ENCODE results near the gene SRPK2. TPM values are rescaled to one million over a fixed set of nuclear protein-coding genes. Genes with fewer than 3 reads are reported as not detected.
"Not testable (repeated sequence)": the region's sequence is repeated elsewhere in the genome, so short reads cannot be mapped to it uniquely, and the experiment has no call there.

The SRPK2 gene
- total RNA-seq, 1 experiment from 2014 or later: 27.6 TPM

GRCh38 chr7:105387508-105388355 is 989 bp downstream of the SRPK2 start:
- DNase-seq (ENCODE audit: low read depth): peak; percentile 55
- in situ Hi-C loops (cut with HindIII; ENCODE audit: low pct_unique_long_range_greater_than_20kb, low sequenced_read_pairs): no loop called here

- in situ Hi-C loops (cut with HindIII; ENCODE audit: low pct_unique_long_range_greater_than_20kb, low sequenced_read_pairs): no loop called here
- no peak for DNase-seq (ENCODE audit: low read depth)
These were observed 10.8 kb downstream of the SRPK2 start for GRCh38 chr7:105377903-105378302.

- DNase-seq (ENCODE audit: low read depth): no peak
- in situ Hi-C loops (cut with HindIII; ENCODE audit: low pct_unique_long_range_greater_than_20kb, low sequenced_read_pairs): no loop called here
These were observed 11.7 kb downstream of the SRPK2 start for GRCh38 chr7:105376908-105377533.

GRCh38 chr7:105369944-105370343 is 18.8 kb downstream of the SRPK2 start:
- DNase-seq (ENCODE audit: low read depth): no peak
- in situ Hi-C loops (cut with HindIII; ENCODE audit: low pct_unique_long_range_greater_than_20kb, low sequenced_read_pairs): no loop called here

- in situ Hi-C loops (cut with HindIII; ENCODE audit: low pct_unique_long_range_greater_than_20kb, low sequenced_read_pairs): no loop called here
- no peak for DNase-seq (ENCODE audit: low read depth)
These were observed 21.3 kb downstream of the SRPK2 start for GRCh38 chr7:105367458-105367857.

- peak; percentile 35 for DNase-seq (ENCODE audit: low read depth)
- in situ Hi-C loops (cut with HindIII; ENCODE audit: low pct_unique_long_range_greater_than_20kb, low sequenced_read_pairs): no loop called here
These were observed 22.9 kb downstream of the SRPK2 start for GRCh38 chr7:105365541-105366534.

GRCh38 chr7:105364684-105365083 is 24.0 kb downstream of the SRPK2 start:
- DNase-seq (ENCODE audit: low read depth): no peak
- in situ Hi-C loops (cut with HindIII; ENCODE audit: low pct_unique_long_range_greater_than_20kb, low sequenced_read_pairs): no loop called here

- in situ Hi-C loops (cut with HindIII; ENCODE audit: low pct_unique_long_range_greater_than_20kb, low sequenced_read_pairs); DNase-seq (ENCODE audit: low read depth): not testable (repeated sequence)
These were observed 25.1 kb downstream of the SRPK2 start for GRCh38 chr7:105363657-105364056.

GRCh38 chr7:105362685-105363084 is 26.0 kb downstream of the SRPK2 start:
- DNase-seq (ENCODE audit: low read depth); in situ Hi-C loops (cut with HindIII; ENCODE audit: low pct_unique_long_range_greater_than_20kb, low sequenced_read_pairs): not testable (repeated sequence)

GRCh38 chr7:105361995-105362394 is 26.7 kb downstream of the SRPK2 start:
- in situ Hi-C loops (cut with HindIII; ENCODE audit: low pct_unique_long_range_greater_than_20kb, low sequenced_read_pairs); DNase-seq (ENCODE audit: low read depth): not testable (repeated sequence)

GRCh38 chr7:105360149-105360548 is 28.6 kb downstream of the SRPK2 start:
- DNase-seq (ENCODE audit: low read depth); in situ Hi-C loops (cut with HindIII; ENCODE audit: low pct_unique_long_range_greater_than_20kb, low sequenced_read_pairs): not testable (repeated sequence)

- DNase-seq (ENCODE audit: low read depth): no peak
- in situ Hi-C loops (cut with HindIII; ENCODE audit: low pct_unique_long_range_greater_than_20kb, low sequenced_read_pairs): no loop called here
These were observed 33.0 kb downstream of the SRPK2 start for GRCh38 chr7:105355701-105356100.

GRCh38 chr7:105354383-105354782 is 34.3 kb downstream of the SRPK2 start:
- in situ Hi-C loops (cut with HindIII; ENCODE audit: low pct_unique_long_range_greater_than_20kb, low sequenced_read_pairs): no loop called here
- peak; percentile 41 for DNase-seq (ENCODE audit: low read depth)

GRCh38 chr7:105353752-105354328 is 34.9 kb downstream of the SRPK2 start:
- in situ Hi-C loops (cut with HindIII; ENCODE audit: low pct_unique_long_range_greater_than_20kb, low sequenced_read_pairs): no loop called here
- DNase-seq (ENCODE audit: low read depth): no peak

- in situ Hi-C loops (cut with HindIII; ENCODE audit: low pct_unique_long_range_greater_than_20kb, low sequenced_read_pairs): no loop called here
- no peak for DNase-seq (ENCODE audit: low read depth)
These were observed 35.6 kb downstream of the SRPK2 start for GRCh38 chr7:105352901-105353668.

GRCh38 chr7:105352018-105352612 is 36.6 kb downstream of the SRPK2 start:
- in situ Hi-C loops (cut with HindIII; ENCODE audit: low pct_unique_long_range_greater_than_20kb, low sequenced_read_pairs): no loop called here
- no peak for DNase-seq (ENCODE audit: low read depth)

GRCh38 chr7:105350906-105351305 is 37.8 kb downstream of the SRPK2 start:
- no peak for DNase-seq (ENCODE audit: low read depth)
- in situ Hi-C loops (cut with HindIII; ENCODE audit: low pct_unique_long_range_greater_than_20kb, low sequenced_read_pairs): no loop called here
